Measurements from ENCODE around the gene FGF23.
"Not testable (repeated sequence)": the region's sequence is repeated elsewhere in the genome, so short reads cannot be mapped to it uniquely, and the experiment has no call there.

FGF23 gene

DNA sequence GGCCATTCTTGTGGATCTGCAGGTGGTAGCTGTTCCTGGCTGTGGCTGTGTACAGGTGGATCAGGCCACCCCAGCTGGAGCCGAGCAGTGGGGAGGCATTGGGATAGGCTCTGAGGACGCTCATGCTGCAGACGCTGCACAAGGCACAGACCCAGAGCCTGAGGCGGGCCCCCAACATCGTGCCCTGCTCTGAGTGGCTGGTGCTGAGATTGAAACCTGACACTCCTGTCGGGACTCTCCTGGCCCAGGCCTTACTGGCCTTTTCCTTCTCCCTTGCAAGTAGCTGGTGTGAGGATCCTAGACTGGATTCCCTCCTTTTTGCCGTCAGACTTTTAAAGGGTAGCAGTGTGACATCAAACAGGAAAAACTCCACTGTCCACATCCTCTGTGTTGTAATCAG lies at the start of gene FGF23:
TSS of gene FGF23 (minus strand) at position 308 of the 400 bp plus-strand sequence. CDS start at position 178, 130 bp downstream.
- no peak for DNase-seq

DNA sequence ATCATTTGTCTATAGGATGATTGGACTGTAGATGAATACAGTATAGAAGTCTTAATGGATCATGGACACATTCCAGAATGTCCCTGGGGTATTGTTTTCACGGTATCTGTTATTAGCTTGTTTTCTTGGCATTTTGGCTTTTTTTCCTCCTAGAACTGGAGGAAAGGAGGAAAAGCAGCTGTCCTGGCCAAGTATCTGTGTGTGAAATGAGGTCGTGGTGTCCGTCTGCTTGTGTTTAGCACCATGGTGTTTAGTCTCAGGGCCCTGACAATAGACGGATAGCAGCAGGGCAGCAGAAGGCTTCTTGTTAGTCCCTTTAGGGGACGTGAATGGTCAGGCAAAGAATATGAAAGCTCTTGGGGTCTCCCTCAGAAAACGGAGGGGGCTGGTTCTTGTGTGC lies 44.9 kb upstream of the FGF23 start:
- no peak for DNase-seq

DNA sequence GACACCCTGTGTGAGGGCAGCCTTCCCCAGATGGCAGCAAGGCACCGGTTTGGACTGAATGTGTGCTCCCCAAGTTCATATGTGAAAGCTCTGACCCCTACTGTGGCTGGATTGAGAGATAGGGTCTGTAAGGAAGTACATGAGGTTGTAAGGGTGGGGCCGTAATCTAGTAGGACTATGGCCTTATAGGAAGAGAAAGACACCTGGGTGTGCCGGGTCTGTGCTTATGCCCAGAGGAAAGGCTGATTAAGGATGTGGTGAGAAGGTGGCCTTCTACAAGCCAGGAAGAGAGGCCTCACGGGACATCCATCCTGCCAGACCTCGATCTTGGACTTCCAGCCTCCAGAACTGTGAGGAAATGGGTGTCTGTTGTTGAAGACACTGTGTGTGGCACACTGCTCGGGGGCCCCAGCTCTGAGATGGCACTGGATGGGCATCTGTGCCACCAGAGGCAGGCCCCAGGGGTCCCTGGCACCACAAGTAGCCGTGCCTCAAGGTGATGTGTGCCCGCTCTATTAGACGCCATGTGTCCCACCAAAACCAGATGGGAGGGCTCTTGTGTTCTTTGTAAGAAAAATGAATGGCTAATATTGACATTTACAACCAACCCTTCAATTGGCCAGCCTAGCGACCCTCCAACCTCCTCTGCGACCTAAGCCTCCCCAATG lies 44.1 kb upstream of the FGF23 start:
- no peak for DNase-seq

DNA sequence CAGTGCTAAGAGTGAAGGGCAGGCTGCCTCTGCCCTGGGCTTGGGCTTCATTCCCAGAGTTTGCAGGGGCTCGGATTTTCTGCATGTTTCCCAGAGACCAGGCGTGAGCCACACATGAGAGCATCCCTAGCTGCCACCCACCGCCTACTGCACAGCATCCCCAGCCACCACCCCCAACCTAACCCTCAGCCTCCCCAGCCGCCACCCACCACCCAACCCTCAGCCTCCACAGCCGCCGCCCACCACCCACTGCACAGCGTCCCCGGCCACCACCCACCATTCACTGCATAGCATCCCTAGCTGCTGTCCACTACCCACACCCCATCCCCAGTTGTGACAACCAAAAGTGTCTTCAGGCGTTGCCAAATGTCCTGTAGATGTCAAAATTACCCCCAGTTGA lies 43.5 kb upstream of the FGF23 start:
- no peak for DNase-seq

DNA sequence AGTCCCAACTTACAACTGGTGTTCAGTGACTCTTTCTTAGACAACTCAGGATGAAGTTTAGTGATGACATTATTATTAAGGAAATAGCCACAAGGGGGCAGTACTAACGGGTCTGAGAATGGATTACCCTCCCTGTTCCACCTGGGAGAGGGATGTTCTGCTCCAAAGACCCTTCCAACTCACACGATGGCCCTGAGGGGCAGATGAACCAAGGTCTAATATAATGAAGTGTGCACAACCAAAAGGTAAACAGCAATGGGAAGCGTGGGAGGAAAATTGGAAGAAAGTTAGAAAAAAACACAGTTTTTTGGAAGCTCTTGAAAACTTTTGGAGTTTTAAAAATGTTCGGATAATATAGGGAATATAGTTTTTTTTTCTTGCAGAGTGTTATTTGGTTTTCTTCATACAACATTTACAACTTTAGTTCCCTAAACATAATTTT lies 42.1 kb upstream of the FGF23 start:
- DNase-seq = peak in 1 of 2 experiments; percentile 60

DNA sequence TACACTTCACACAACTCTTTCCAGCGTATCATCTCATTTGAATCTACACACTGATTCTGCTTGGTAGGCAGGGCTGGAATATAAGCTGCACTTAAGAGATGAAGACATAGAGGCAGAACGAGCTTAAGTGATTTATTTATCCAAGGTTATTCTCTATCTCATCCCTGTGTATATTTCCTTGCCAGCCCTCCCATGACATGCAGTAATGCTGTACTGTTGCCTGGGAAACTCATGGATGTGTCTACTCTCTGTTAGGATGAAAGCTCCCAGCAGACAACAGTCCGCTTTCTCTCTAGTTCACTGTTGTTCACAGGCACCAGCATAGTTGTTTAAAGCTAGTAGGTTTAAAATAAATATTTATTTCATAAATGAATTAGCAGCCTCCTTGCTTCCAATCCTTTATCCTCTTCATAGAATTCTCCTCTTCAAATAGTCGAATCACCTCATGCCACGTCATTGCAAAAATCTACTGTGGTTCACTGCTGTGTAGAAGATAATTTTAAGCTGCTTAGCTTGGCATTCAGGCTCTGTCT lies 40.7 kb upstream of the FGF23 start:
- DNase-seq = no peak

DNA sequence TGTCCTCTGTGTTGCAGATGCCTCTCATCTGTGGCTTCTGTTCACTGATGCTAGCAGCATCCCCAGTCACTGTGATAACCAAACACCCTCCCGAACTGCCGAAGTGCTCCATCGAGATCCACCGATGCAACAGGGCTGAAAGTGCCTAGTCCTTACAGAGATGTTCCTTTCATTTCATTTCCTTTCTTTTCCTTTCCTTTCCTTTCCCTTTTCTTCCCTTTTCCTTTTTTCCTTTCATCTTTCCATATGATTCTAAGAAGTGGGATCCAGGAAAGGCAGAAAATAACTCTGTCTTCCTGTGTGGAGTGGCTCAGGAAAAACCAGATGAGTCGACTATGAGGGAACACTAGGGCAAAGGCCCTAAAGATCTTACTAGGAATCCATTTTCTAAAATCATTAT lies 39.4 kb upstream of the FGF23 start:
- no peak for DNase-seq

DNA sequence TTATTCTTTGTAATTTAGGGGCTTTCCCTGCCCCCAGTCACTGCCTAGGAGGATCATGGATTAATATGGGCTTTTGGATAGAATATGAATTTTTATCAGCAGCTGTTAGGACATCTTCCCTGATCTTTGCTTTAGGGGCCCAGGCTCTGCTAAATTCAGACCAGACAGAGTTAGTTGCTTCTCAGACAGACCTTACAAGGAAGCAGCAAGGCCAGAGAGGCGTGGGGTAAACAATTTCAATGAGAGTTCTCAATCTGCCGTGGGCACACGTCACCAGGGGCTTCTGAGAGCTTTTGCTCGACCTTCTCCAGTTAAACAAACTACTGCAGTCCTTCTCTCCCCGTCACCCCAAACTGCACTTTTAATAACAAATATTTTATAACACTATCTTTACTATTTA lies 38.4 kb upstream of the FGF23 start:
- DNase-seq = no peak

DNA sequence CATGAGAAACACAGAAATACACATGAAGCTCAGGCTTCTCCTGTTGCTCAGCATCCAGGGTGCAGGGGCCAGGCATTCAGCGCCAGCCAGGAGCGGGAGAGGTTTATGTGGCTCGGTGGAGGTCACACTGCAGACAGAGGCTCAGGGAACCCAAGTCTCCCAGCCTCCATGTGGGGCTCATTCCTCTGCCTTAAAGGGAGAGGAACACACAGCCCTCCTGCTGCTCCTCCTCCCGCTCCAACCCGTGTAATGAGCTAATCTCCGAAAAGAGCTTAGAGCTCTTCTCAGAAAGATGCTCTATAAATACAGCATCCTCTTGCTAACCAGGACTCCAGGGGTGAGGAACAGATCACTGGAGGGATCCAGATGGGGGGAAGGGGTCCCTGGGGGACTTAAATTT lies 37.9 kb upstream of the FGF23 start:
- DNase-seq = no peak

DNA sequence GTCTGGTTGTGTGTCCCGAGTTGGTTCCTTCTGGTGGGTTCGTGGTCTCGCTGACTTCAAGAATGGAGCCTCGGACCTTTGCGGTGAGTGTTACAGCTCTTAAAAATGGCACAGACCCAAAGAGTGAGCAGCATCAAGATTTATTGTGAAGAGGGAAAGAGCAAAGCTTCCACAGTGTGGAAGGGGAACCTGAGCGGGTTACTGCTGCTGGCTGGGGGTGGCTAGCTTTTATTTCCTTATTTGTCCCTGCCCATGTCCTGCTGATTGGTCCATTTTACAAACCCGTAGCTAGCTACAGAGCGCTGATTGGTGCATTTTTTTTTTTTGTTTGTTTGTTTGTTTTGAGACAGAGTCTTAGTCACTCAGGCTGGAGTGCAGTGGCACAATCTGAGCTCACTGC lies 36.8 kb upstream of the FGF23 start:
- no peak for DNase-seq

DNA sequence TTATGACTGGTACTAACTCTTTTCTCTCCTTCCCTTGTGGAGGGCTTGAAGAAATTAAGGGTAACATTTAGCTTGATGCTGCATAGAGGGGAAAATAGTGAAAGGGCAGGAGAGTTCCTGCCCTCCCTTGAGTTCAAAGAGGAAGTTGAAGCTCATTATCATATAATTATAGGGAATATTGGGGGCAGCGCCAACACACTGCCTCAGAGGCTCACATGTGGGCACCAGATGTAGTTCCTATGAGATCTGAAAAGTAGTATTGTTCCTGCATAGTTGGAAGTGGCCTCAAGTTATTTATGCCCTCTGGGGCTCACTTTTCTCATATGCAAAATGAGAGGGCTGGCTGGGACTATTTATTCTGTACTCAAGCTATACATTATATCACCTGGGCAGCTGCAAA lies 33.0 kb upstream of the FGF23 start:
- no peak for DNase-seq

DNA sequence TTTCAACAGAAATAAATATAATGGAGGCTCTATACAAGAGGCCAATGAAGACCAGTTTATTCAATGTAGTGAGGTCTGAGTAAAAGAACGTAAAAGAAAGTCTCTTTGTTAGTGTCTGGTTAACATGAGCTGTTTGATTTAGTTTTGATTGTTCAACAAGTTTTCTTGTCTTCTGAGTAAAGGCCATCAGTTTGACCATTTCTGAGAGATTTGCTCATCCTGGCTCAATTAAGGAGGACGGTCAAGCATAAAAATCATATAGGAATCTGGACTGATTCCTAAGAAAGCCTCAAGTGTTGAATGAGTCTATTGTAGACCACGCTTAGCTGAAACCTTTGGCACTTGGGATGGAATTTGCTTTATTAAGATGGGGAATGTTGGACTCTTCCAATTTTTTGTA lies 32.5 kb upstream of the FGF23 start:
- DNase-seq = no peak

DNA sequence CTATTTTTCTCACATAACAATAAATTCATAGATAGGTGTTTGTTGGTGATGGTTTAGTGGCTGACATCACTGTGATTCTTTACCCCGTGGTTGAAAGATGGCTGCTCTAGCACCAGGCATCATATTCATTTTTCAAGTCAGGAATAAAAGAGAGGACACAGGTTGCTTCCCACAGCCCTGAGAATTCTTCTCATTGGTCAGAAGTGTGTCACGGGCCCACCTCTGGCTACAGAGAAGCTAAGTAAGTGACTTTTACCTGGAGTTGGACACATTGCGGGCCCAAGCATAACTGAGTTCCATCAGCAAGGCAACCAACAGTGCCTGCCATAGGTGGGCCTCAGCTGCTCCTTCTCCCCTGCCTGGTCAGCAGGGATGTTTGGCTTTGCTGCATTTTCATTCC lies 27.6 kb upstream of the FGF23 start:
- DNase-seq = no peak

DNA sequence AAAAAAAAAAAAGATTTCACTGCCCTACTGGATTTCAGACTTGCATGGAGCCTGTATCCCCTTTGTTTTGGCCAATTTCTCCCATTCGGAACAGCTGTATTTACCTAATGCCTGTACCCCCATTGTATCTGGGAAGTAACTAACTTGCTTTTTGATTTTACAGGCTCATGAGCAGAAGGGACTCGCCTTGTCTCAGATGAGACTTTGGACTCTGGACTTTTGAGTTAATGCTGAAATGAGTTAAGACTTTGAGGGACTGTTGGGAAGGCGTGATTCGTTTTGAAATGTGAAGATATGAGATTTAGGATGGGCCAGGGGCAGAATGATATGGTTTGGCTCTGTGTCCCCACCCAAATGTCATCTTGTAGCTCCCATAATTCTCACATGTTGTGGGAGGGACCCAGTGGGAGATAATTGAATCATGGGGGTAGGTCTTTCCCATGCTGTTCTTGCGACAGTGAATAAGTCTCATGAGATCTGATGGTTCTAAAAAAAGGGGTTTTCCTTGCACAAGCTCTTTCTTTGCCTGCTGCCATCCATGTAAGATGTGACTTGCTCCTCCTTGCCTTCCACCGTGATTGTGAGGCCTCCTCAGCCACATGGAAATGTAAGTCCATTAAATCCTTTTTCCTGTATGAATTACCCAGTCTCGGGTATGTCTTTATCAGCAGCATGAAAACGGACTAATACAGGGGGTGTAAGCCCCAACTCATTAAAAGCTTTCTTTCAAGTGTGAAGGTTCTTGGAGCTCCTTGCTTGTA lies 25.5 kb upstream of the FGF23 start:
- not testable (repeated sequence) for DNase-seq

DNA sequence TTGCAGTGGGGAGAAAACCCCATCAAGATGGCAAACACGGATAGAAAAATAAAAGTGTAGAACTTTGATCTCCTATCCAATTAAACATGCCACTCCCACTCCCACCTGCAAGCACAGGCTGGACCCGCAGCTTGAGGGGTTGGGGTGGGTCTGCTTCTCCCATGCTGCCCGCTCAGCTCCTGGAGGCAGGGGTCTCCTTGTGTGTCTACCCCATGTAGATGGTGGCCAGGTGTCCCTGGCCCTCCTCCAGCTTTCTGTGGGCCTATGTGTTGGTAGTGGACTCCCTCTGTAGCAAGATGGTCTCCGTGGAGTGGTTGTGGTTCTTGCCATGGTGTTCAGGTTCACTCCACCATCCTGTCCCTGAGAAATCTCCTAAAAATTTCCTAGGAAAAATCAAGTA lies 23.5 kb upstream of the FGF23 start:
- no peak for DNase-seq

DNA sequence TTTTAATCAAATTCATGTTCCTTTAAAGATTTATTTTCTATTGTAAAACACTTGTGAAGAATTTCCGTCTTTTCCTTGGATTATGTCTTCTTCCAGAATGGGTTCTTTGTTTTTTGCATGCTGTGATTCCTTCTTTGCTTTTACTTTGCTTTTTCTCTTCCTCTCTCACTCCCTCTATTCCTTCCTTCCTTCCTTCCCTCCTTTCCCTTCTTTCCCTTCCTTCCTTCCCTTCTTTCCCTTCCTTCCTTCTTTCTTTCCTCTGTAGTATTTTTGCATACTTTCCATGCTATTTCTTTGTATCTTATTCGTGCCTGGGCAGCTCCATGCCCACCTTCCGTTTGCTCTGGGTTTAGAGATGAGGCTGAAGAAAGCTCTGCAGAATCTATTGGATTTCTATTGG lies 21.6 kb upstream of the FGF23 start:
- no peak for DNase-seq

DNA sequence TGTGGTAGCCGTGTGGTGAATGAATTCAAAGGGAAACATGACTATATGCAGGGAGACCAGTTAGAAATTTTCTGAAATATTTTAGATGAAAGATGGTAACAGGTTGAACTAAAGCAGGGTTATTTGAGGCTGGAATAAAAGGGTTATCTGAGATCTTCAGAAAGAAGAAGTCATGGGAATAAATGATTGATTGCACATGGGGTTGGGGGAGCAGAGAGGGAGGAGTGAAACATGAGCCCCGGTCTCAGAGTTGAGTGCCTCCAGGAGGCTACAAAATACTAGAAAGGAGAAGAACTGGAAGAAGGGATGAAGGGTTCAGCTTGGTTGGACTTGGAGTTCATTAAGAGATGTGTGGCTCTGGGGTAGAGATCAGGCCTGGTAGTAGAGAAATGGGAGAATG lies 16.3 kb upstream of the FGF23 start:
- no peak for DNase-seq

DNA sequence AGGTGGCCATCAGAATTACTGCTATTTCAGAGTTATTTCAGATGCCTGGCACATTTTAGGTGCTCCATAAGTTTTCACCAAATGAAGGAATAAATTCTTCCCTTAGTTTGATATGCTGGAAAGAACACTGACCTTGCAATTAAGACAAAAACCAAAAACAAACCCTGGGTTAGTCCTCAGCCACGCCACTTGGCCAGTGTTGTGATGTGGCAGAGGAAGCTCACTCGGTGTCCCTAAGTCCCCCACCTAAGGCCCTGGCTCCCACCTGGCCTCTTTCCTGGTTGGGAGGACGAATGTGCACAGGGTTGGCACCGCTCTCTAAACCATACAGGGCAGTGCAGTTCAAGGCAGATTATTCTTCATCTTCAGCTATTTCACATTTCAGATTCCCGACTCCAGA lies 13.7 kb upstream of the FGF23 start:
- no peak for DNase-seq

DNA sequence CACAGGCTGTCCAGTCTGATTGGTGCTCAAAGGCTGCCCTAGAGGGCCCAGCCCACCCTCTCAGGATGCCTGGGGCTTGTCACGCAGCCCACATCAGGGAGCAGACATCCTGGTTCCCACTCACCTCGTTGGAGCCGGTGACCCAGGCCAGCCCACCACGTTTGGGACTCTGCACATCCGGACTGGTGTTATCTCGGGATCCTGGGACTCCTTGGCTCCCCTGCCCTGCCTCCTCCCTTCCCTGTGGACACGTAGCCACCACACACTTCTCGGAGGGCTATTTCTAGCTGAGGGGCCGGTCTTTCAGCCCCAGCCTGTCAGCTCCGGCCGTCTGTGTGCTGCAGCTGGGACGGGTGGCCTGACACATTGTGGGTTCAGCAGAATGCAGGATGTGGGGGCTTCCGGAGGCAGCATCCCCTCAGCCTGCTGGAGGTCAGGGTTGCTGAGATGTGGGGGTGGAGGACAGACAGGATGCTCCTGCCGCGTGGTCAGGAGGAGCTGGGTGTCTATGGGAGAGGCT lies 12.8 kb upstream of the FGF23 start:
- no peak for DNase-seq

DNA sequence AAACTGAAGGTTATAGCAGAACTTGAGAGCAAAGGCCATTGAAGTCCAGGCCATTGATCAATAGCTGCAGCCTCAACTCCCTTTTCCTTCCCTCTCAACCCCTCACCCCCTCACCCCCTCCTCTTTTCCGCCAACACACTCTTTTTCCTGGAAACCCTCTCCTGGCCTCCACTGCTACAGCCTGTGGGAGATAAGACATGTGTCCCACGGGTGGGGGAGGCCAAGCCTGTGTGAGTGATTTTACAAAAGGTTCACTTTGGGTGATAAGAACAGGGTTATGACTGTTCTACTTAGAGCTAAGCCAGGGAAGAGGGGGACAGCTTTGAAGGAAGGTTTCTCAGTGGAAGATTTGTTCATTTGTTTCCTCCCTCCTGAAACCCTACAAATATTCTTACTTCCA lies 9.2 kb upstream of the FGF23 start:
- DNase-seq = no peak

DNA sequence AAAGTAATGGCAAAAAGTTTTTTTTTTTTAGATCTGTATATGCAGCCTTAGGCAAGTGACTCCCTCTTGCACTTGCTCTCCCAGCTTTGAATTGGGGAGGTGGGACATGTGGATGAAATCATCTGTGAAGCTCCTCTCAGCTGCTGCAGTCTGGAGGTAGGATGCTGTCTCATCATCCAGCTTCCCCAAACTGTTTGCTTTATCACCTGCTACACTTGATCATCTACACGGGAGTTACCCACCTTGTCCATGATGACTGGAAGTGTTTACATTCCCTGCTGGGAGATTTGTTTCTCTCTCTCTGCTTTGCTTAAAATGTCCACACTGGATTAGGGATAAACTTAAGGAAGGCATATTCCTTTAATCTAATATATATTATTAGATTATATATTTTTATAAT lies 8.5 kb upstream of the FGF23 start:
- DNase-seq = no peak

DNA sequence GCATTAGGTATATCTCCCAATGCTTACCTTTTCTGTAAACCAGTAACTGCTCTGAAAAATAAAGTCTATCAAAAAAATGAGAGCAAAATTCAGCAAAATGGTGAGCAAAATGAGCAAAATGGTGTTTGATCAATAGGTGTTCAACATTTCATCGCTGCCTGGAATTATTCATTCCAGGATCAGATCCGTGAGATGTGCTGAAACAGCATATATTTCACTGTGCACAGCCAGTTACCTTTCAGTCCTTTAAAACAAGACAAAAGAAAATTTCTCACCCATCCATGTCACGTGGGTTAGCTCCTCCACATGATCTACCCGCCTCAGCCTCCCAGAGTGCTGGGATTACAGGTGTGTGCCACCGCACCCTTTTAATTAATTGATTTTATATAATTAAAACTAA lies 8.1 kb upstream of the FGF23 start:
- no peak for DNase-seq

DNA sequence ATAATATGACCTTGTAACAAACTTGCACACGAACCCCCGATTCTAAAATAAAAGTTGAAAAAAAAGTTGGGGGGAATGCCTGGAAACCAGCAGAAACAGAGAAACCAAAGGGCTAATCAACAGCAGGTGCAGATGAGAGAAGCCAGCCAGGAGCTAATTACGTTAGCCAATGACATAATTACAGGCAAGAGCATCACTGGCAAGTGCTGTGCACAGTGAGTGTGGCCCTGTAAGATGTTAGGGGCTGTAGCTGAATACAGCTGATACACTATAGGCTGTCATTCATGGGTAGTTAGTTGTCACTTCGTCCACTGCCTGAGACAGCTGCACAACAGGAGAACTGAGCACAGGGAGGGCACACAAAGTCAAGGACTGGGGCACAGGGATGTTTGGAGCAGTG lies 7.3 kb upstream of the FGF23 start:
- peak in 1 of 2 experiments; percentile 24 for DNase-seq

DNA sequence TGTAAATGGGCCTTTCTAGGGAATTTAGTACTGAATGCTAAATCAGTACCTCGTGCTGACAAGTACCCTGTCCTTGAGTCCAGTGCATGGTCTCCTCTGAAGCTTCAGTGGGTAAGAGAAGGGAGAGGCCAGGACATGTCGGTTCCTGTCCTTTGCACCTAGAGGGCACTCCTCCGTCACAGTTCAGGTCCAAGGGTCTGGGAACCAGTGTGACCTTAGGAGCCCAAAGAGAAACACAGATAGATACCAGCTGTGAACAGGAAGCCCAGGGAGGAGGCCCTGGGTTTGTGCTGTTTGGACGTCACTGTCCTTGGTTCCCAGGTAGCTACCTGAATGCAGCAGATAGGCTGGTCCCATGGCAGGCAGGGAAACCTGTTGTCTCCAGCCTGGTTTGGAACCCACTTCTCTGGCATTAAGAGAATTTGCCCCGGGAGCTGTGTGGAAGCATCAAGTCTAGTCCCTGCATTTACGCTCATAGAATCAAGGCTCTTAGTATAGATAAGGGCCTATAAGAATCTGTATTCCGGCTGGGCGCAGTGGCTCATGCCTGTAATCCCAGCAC lies 3.9 kb upstream of the FGF23 start:
- peak in 1 of 2 experiments; percentile 47 for DNase-seq

Measured in NCI-H1930 (cell line).